Natural killer cell (primary cell): ENCODE measurements around the gene ZNF837. TPM values are rescaled to one million over a fixed set of nuclear protein-coding genes. Genes with fewer than 3 reads are reported as not detected.

Experiments
- ATAC-seq, 3 donors: fragments of 150-1000 bp in 2 of 3; fragments of 200-7000 bp in 1 of 3; cut with Tn5 transposase; 1 replicate in 1 of 3; 2 replicates in 2 of 3; pipeline ENCODE4 v1.10.0; 2021; ENCODE audit warnings: mild to moderate bottlenecking in 2 of 3, moderate library complexity in 2 of 3
- DNase-seq, 2 donors: peaks; one replicate each; pipeline versions ENCODE4 v3.0.0 to v3.0.0-alpha.2; 2013 to 2021; ENCODE audit warnings: mixed read lengths in 1 of 2
- H3K27ac ChIP-seq: one replicate; pipeline ENCODE4 v1.5.1; 2013; ENCODE audit warnings: mild to moderate bottlenecking, low read length
- H3K27me3 ChIP-seq: one replicate; pipeline ENCODE4 v1.6.1; 2013; ENCODE audit warnings: low read length; ENCODE audit not compliant: control insufficient read depth, insufficient read depth
- H3K36me3 ChIP-seq: one replicate; pipeline ENCODE4 v1.6.1; 2013; ENCODE audit warnings: low read length; ENCODE audit not compliant: control insufficient read depth, insufficient read depth
- H3K4me1 ChIP-seq: one replicate; pipeline ENCODE4 v1.6.1; 2013; ENCODE audit warnings: low read length; ENCODE audit not compliant: control insufficient read depth, insufficient read depth
- H3K4me3 ChIP-seq: one replicate; pipeline ENCODE4 v1.5.1; 2013; ENCODE audit warnings: low read length
- H3K9me3 ChIP-seq: one replicate; pipeline ENCODE4 v1.6.1; 2013; ENCODE audit warnings: low read length; ENCODE audit not compliant: control insufficient read depth, insufficient read depth
- H3K27ac Mint-ChIP-seq, 2 donors: one replicate each; pipeline ENCODE4 v1.8.0; 2022; ENCODE audit warnings: mild to moderate bottlenecking in 2 of 2, mixed read lengths in 2 of 2, moderate library complexity in 1 of 2
- H3K27me3 Mint-ChIP-seq, 2 donors: one replicate each; pipeline ENCODE4 v1.8.0; 2022; ENCODE audit warnings: low read depth in 2 of 2, mixed read lengths in 2 of 2
- H3K36me3 Mint-ChIP-seq: one replicate; pipeline ENCODE4 v1.8.0; 2022; ENCODE audit warnings: mixed read lengths
- H3K4me1 Mint-ChIP-seq, 2 donors: one replicate each; pipeline ENCODE4 v1.8.0; 2022; ENCODE audit warnings: mixed read lengths in 2 of 2
- H3K4me3 Mint-ChIP-seq: one replicate; pipeline ENCODE4 v1.8.0; 2022; ENCODE audit warnings: mild to moderate bottlenecking, moderate library complexity, mixed read lengths
- H3K9me3 Mint-ChIP-seq, 2 donors: one replicate each; pipeline ENCODE4 v1.8.0; 2022; ENCODE audit warnings: mixed read lengths in 2 of 2
- WGBS: methylation state at CpG from one replicate; pipeline ENCODE4 v1.1.7; 2013; ENCODE audit warnings: missing lambda C conversion rate; ENCODE audit not compliant: insufficient coverage; 5-methylcytosine and 5-hydroxymethylcytosine counted together
- intact Hi-C: fragments of 100-400 bp; cut with micrococcal nuclease; formaldehyde crosslinking; loops from one replicate; pipeline ENCODE4 v1.14.2; 2022
- total RNA-seq, 4 donors: library from RNA; stranded (reverse); fragments of 120-200 nt in 1 of 4; gene quantifications; one replicate each; pipeline versions ENCODE4 v1.2.3 to v1.2.4, GENCODE V29; 2013 to 2022
- TF ChIP-seq, protein P1 (sequence below): fragments of 200-600 bp; IDR thresholded peaks from one replicate; pipeline ENCODE4 v1.8.0; 2022; ENCODE audit warnings: antibody characterized with exemption

Gene ZNF837
- total RNA-seq, 3 donors from 2014 or later (not counting 1 experiment from before 2014, with no cell fraction given) = 0.63 to 1.4 (median 1.3) TPM

- TF ChIP-seq, protein P1, sequence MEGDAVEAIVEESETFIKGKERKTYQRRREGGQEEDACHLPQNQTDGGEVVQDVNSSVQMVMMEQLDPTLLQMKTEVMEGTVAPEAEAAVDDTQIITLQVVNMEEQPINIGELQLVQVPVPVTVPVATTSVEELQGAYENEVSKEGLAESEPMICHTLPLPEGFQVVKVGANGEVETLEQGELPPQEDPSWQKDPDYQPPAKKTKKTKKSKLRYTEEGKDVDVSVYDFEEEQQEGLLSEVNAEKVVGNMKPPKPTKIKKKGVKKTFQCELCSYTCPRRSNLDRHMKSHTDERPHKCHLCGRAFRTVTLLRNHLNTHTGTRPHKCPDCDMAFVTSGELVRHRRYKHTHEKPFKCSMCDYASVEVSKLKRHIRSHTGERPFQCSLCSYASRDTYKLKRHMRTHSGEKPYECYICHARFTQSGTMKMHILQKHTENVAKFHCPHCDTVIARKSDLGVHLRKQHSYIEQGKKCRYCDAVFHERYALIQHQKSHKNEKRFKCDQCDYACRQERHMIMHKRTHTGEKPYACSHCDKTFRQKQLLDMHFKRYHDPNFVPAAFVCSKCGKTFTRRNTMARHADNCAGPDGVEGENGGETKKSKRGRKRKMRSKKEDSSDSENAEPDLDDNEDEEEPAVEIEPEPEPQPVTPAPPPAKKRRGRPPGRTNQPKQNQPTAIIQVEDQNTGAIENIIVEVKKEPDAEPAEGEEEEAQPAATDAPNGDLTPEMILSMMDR = no peak
- H3K27me3 ChIP-seq = no peaks in the 10 kb centered on the region
- no peaks in the 10 kb centered on the region for H3K9me3 ChIP-seq
- H3K4me3 ChIP-seq = no peak overlapping the region
- Mint-ChIP-seq H3K4me1 (peaks cover 0 to 5% of the 10 kb centered on the region in 2 donors), H3K27ac (no peak overlapping the region), H3K4me3 (no peak overlapping the region), H3K27me3 (no peaks in the 10 kb centered on the region), H3K9me3 (no peaks in the 10 kb centered on the region), H3K36me3 (peaks cover 8% of the 10 kb centered on the region)
- ATAC-seq (no peak), DNase-seq (no peak)
- no peak overlapping the region for H3K27ac ChIP-seq
- intact Hi-C loops = no loop called here
- H3K4me1 ChIP-seq = no peaks in the 10 kb centered on the region
- 95% methylated on average over 30 of the region's 30 CpGs for WGBS
- peaks cover 17% of the 10 kb centered on the region for H3K36me3 ChIP-seq
These were observed 41.8 kb downstream of the ZNF837 start for GRCh38 chr19:58338825-58339558.

- TF ChIP-seq, protein P1 = no peak
- no peaks in the 10 kb centered on the region for H3K27me3 Mint-ChIP-seq
- peaks cover 17% of the 10 kb centered on the region for H3K36me3 ChIP-seq
- ATAC-seq (no peak), DNase-seq (no peak)
- H3K36me3 Mint-ChIP-seq = peaks cover 8% of the 10 kb centered on the region
- WGBS = over 99% methylated on average over 11 of the region's 11 CpGs
- no peaks in the 10 kb centered on the region for H3K9me3 ChIP-seq
- intact Hi-C loops = no loop called here
- H3K4me3 ChIP-seq = no peak overlapping the region
- H3K9me3 Mint-ChIP-seq = no peaks in the 10 kb centered on the region
- H3K27ac Mint-ChIP-seq = no peak overlapping the region
- H3K27me3 ChIP-seq = no peaks in the 10 kb centered on the region
- H3K4me1 ChIP-seq = no peaks in the 10 kb centered on the region
- no peak overlapping the region for H3K27ac ChIP-seq
- no peak overlapping the region for H3K4me3 Mint-ChIP-seq
- peaks cover 0 to 5% of the 10 kb centered on the region in 2 donors for H3K4me1 Mint-ChIP-seq
These were observed 42.5 kb downstream of the ZNF837 start for GRCh38 chr19:58338336-58338735.

- intact Hi-C loops = no loop called here
- no peaks in the 10 kb centered on the region for H3K9me3 ChIP-seq
- no peak overlapping the region for H3K27ac ChIP-seq
- no peaks in the 10 kb centered on the region for H3K27me3 ChIP-seq
- 93% methylated on average over 3 of the region's 4 CpGs for WGBS
- H3K36me3 ChIP-seq = peaks cover 17% of the 10 kb centered on the region
- H3K4me3 ChIP-seq = no peak overlapping the region
- no peaks in the 10 kb centered on the region for H3K4me1 ChIP-seq
- TF ChIP-seq, protein P1 = no peak
- ATAC-seq (no peak), DNase-seq (no peak)
- H3K9me3 Mint-ChIP-seq = no peaks in the 10 kb centered on the region
- H3K36me3 Mint-ChIP-seq = peaks cover 8% of the 10 kb centered on the region
- no peaks in the 10 kb centered on the region for H3K27me3 Mint-ChIP-seq
- no peak overlapping the region for H3K4me3 Mint-ChIP-seq
- no peak overlapping the region for H3K27ac Mint-ChIP-seq
- peaks cover 0 to 5% of the 10 kb centered on the region in 2 donors for H3K4me1 Mint-ChIP-seq
These were observed 44.0 kb downstream of the ZNF837 start for GRCh38 chr19:58336820-58337219.

DNA sequence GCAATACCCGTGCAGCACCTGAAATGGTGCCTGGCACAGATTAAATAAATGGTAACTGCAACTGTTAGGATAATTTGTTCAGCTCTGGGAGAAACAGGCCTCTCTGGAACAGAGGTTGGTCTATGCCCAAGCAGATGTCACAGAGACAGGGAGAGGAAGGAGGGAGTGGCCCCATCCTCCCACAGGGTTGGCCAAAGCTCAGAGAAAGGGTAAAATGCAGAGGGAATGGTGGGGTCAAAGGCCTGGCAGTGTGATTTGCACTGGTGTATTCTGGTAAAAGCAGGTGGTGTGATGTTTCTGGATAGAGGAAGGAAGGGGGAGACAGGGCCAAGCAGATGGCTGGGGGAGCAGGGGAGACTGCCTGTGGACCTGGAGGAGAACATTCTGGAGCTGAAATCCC, 44.6 kb downstream of the ZNF837 start:
- H3K27me3 Mint-ChIP-seq = no peaks in the 10 kb centered on the region
- H3K4me3 ChIP-seq = no peak overlapping the region
- no peak overlapping the region for H3K27ac ChIP-seq
- H3K36me3 ChIP-seq = peaks cover 17% of the 10 kb centered on the region
- H3K9me3 Mint-ChIP-seq = no peaks in the 10 kb centered on the region
- H3K4me1 ChIP-seq = no peaks in the 10 kb centered on the region
- TF ChIP-seq, protein P1 = no peak
- H3K27me3 ChIP-seq = no peaks in the 10 kb centered on the region
- peaks cover 0 to 2% of the 10 kb centered on the region in 2 donors for H3K4me1 Mint-ChIP-seq
- H3K27ac Mint-ChIP-seq = no peak overlapping the region
- H3K9me3 ChIP-seq = no peaks in the 10 kb centered on the region
- no peak for DNase-seq
- ATAC-seq = no peak
- H3K36me3 Mint-ChIP-seq = peaks cover 8% of the 10 kb centered on the region
- intact Hi-C loops = no loop called here
- 97% methylated on average over 1 of the region's 1 CpG for WGBS
- no peak overlapping the region for H3K4me3 Mint-ChIP-seq
